B cell (primary cell): ENCODE measurements around the gene YES1. TPM values are rescaled to one million over a fixed set of nuclear protein-coding genes. Genes with fewer than 3 reads are reported as not detected.
"Not testable (repeated sequence)": the region's sequence is repeated elsewhere in the genome, so short reads cannot be mapped to it uniquely, and the experiment has no call there.

Experiments
- ATAC-seq: fragments of 200-7000 bp; cut with Tn5 transposase; one replicate; pipeline ENCODE4 v1.10.0; 2021; ENCODE audit warnings: low read depth, mild to moderate bottlenecking, moderate number of reproducible peaks, moderate library complexity
- CTCF ChIA-PET: fragments of 350-600 bp; sonication (Branson Sonifier 250); formaldehyde crosslinking; loops from one replicate; lab custom pipeline; 2021; ENCODE audit warnings: antibody characterized with exemption, inconsistent platforms; lab: Charles Lee
- POLR2A ChIA-PET: fragments of 350-600 bp; sonication (Branson Sonifier 250); formaldehyde crosslinking; loops from one replicate; lab custom pipeline; 2021; ENCODE audit warnings: antibody characterized with exemption; lab: Charles Lee
- DNase-seq: peaks from one replicate; pipeline ENCODE4 v3.0.0; 2013
- H2AFZ ChIP-seq: 2 replicates; pipeline ENCODE4 v1.6.1; 2012; ENCODE audit warnings: mild to moderate bottlenecking, low read depth, low read length; ENCODE audit not compliant: insufficient read depth, poor library complexity, severe bottlenecking
- H3K27ac ChIP-seq, 2 donors: 1 replicate in 1 of 2; 2 replicates in 1 of 2; pipeline ENCODE4 v1.5.1; 2012 to 2013; ENCODE audit warnings: low read length in 2 of 2, mild to moderate bottlenecking in 2 of 2, moderate library complexity in 1 of 2
- H3K27me3 ChIP-seq, 4 experiments: fragments of 200-600 bp in 1 of 4; sonication (generic) in 1 of 4; replicated peaks in 1 of 4; 1 replicate in 2 of 4; 2 replicates in 2 of 4; pipeline versions ENCODE4 v1.6.1 to v1.7.0; 2013 to 2016; ENCODE audit warnings: low read length in 3 of 4, mild to moderate bottlenecking in 2 of 4, mixed read lengths in 1 of 4, moderate library complexity in 1 of 4; ENCODE audit not compliant: insufficient read depth in 4 of 4, control insufficient read depth in 3 of 4; ENCODE audit errors: control extremely low read depth in 1 of 4
- H3K36me3 ChIP-seq, 2 experiments: replicated peaks in 1 of 2; 1 replicate in 1 of 2; 2 replicates in 1 of 2; pipeline versions ENCODE4 v1.6.1 to v1.7.1; 2013; ENCODE audit warnings: low read length in 1 of 2; ENCODE audit not compliant: insufficient read depth in 2 of 2, control insufficient read depth in 1 of 2; ENCODE audit errors: control extremely low read depth in 1 of 2, extremely low read depth in 1 of 2
- H3K4me1 ChIP-seq, 2 donors: fragments of 200-600 bp in 1 of 2; sonication (generic) in 1 of 2; 1 replicate in 1 of 2; 2 replicates in 1 of 2; pipeline versions ENCODE4 v1.5.1 to v1.6.1; 2013 to 2017; ENCODE audit warnings: low read length in 2 of 2; ENCODE audit not compliant: control insufficient read depth in 2 of 2, insufficient read depth in 2 of 2
- H3K4me2 ChIP-seq: replicated peaks from 2 replicates; pipeline ENCODE3; 2012; ENCODE audit warnings: mild to moderate bottlenecking, low read depth, low read length; ENCODE audit not compliant: poor library complexity, severe bottlenecking
- H3K4me3 ChIP-seq, 5 experiments: fragments of 200-600 bp in 1 of 5; sonication (generic) in 1 of 5; 1 replicate in 3 of 5; 2 replicates in 2 of 5; pipeline versions ENCODE4 v1.5.1 to v1.7.0; 2011 to 2016; ENCODE audit warnings: low read length in 4 of 5, mild to moderate bottlenecking in 4 of 5, low read depth in 2 of 5, control low read depth in 1 of 5, moderate library complexity in 1 of 5; ENCODE audit not compliant: insufficient read depth in 1 of 5; ENCODE audit errors: control extremely low read depth in 1 of 5, extremely low read depth in 1 of 5
- H3K79me2 ChIP-seq: fragments of 200-600 bp; sonication (generic); one replicate; pipeline ENCODE4 v1.6.0; 2016; ENCODE audit warnings: low read length; ENCODE audit not compliant: control insufficient read depth, insufficient read depth
- H3K9ac ChIP-seq: fragments of 200-600 bp; sonication (generic); 2 replicates; pipeline ENCODE4 v1.6.1; 2017; ENCODE audit warnings: mild to moderate bottlenecking, low read length, moderate library complexity
- H3K9me3 ChIP-seq, 3 donors: one replicate each; pipeline versions ENCODE4 v1.6.1 to v1.7.1; 2013; ENCODE audit warnings: low read length in 2 of 3; ENCODE audit not compliant: control insufficient read depth in 2 of 3, insufficient read depth in 1 of 3; ENCODE audit errors: control extremely low read depth in 1 of 3
- H4K20me1 ChIP-seq: 2 replicates; pipeline ENCODE4 v1.6.0; 2012; ENCODE audit warnings: mild to moderate bottlenecking, low read length; ENCODE audit not compliant: insufficient read depth, control insufficient read depth, poor library complexity, severe bottlenecking
- H3K27ac Mint-ChIP-seq: one replicate; pipeline ENCODE4 v1.8.0; 2021; ENCODE audit warnings: mixed read lengths
- H3K27me3 Mint-ChIP-seq: one replicate; pipeline ENCODE4 v1.8.0; 2021; ENCODE audit warnings: mixed read lengths
- H3K4me1 Mint-ChIP-seq: one replicate; pipeline ENCODE4 v1.8.0; 2021; ENCODE audit warnings: mixed read lengths
- H3K4me3 Mint-ChIP-seq: one replicate; pipeline ENCODE4 v1.8.0; 2021; ENCODE audit warnings: mixed read lengths
- H3K9me3 Mint-ChIP-seq: one replicate; pipeline ENCODE4 v1.8.0; 2022; ENCODE audit warnings: mixed read lengths; ENCODE audit not compliant: insufficient read depth
- CTCF ChIP-seq: fragments of 200-600 bp; IDR thresholded peaks from one replicate; pipeline ENCODE4 v1.8.0; 2022; ENCODE audit warnings: antibody characterized with exemption, mild to moderate bottlenecking
- EZH2 ChIP-seq: IDR thresholded peaks from 2 replicates; pipeline ENCODE4 v1.6.1; 2012; ENCODE audit warnings: borderline replicate concordance, low read depth, mild to moderate bottlenecking, moderate library complexity, low read length; ENCODE audit not compliant: insufficient read depth, poor library complexity, severe bottlenecking
- WGBS: methylation state at CpG from one replicate; pipeline ENCODE4 v1.1.5; 2013; ENCODE audit warnings: missing lambda C conversion rate; ENCODE audit not compliant: insufficient coverage; 5-methylcytosine and 5-hydroxymethylcytosine counted together
- intact Hi-C: fragments of 100-400 bp; cut with micrococcal nuclease; formaldehyde crosslinking; loops from one replicate; pipeline ENCODE4 v1.10.0; 2022
- polyA plus RNA-seq: library from polyadenylated mRNA; depleted of rRNA; stranded (reverse); fragments of >200 nt; gene quantifications from 2 replicates; pipeline ENCODE4 v1.2.3, GENCODE V29; 2012
- total RNA-seq, 2 donors: library from RNA; stranded (reverse); fragments of 120-200 nt in 1 of 2; gene quantifications; 1 replicate in 1 of 2; 2 replicates in 1 of 2; pipeline versions ENCODE4 v1.2.3 to v1.2.4, GENCODE V29; 2013 to 2022

Gene YES1
- total and polyA plus RNA-seq, 2 donors (not counting 1 experiment from before 2014, with no cell fraction given), result 0.30 TPM; not detected in 1

- H3K27me3 ChIP-seq, result peaks cover 0 to 18% (median 3%) of the 10 kb centered on the region in 4 experiments
- H3K9ac ChIP-seq, result no peak overlapping the region
- DNase-seq (no peak), ATAC-seq (no peak)
- WGBS, result no CpG with 5 or more reads among the region's 1 CpG
- peaks cover 41% of the 10 kb centered on the region for H3K27me3 Mint-ChIP-seq
- H3K36me3 ChIP-seq, result no peaks in the 10 kb centered on the region
- TF ChIP-seq EZH2 (no peak), CTCF (no peak)
- peaks cover 0 to 1% (median 0%) of the 10 kb centered on the region in 3 donors for H3K9me3 ChIP-seq
- H2AFZ ChIP-seq, result no peak overlapping the region
- H3K4me1 Mint-ChIP-seq, result no peaks in the 10 kb centered on the region
- no peak overlapping the region for H3K4me2 ChIP-seq
- no peaks in the 10 kb centered on the region for H4K20me1 ChIP-seq
- no peak overlapping the region for H3K27ac ChIP-seq
- no peaks in the 10 kb centered on the region for H3K79me2 ChIP-seq
- H3K4me3 ChIP-seq, result no peak overlapping the region
- ChIA-PET CTCF (no interaction called here), POLR2A (no interaction called here)
- H3K9me3 Mint-ChIP-seq, result no peaks in the 10 kb centered on the region
- H3K4me3 Mint-ChIP-seq, result no peak overlapping the region
- no peak overlapping the region for H3K27ac Mint-ChIP-seq
- intact Hi-C loops, result no loop called here
- no peaks in the 10 kb centered on the region for H3K4me1 ChIP-seq
Observed at GRCh38 chr18:799943-800342, 12.1 kb downstream of the YES1 start.

- WGBS, result no CpG with 5 or more reads among the region's 1 CpG
- H3K27me3 Mint-ChIP-seq, result peaks cover 27% of the 10 kb centered on the region
- H2AFZ ChIP-seq, H3K27ac ChIP-seq, H3K9me3 ChIP-seq, POLR2A ChIA-PET, H3K9ac ChIP-seq, ATAC-seq, H3K4me2 ChIP-seq, H3K4me1 Mint-ChIP-seq, H3K27ac Mint-ChIP-seq, H3K4me1 ChIP-seq, intact Hi-C loops, H3K4me3 Mint-ChIP-seq, CTCF ChIA-PET, H3K9me3 Mint-ChIP-seq, DNase-seq, H3K36me3 ChIP-seq, H4K20me1 ChIP-seq, H3K79me2 ChIP-seq, H3K4me3 ChIP-seq: not testable (repeated sequence)
- peaks cover 0 to 14% (median 1%) of the 10 kb centered on the region in 4 experiments for H3K27me3 ChIP-seq
Observed at GRCh38 chr18:795383-795782, 16.7 kb downstream of the YES1 start.
